Inferior parietal cortex (tissue), 1 donor: ENCODE results near the gene LRRC75A.
"Not testable (repeated sequence)": the region's sequence is repeated elsewhere in the genome, so short reads cannot be mapped to it uniquely, and the experiment has no call there.

ENCODE experiments used
- DNase-seq: peaks from one replicate; pipeline ENCODE4 v3.0.0-alpha.2; 2016; ENCODE audit errors: extremely low spot score

LRRC75A gene

DNA sequence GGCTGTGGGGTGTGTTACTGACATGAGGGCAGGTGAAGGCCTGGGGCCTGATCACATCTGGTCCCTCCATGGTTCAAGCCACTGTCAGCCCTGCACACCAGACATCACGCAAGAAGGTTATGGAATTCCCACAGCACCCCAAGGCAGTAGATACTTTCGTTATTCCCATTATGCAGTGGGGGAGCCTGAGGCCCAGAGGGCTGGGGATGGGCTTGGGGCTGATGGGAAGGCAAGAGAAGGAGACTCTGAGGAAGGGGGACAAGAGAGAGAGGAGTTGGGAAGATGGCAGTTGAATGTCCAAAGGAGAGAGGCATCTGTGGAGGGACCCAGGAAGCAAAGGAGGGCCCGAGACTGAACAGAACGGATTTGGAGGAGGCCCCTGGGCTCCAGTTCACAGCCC, 42.0 kb downstream of the LRRC75A start:
- no peak for DNase-seq

DNA sequence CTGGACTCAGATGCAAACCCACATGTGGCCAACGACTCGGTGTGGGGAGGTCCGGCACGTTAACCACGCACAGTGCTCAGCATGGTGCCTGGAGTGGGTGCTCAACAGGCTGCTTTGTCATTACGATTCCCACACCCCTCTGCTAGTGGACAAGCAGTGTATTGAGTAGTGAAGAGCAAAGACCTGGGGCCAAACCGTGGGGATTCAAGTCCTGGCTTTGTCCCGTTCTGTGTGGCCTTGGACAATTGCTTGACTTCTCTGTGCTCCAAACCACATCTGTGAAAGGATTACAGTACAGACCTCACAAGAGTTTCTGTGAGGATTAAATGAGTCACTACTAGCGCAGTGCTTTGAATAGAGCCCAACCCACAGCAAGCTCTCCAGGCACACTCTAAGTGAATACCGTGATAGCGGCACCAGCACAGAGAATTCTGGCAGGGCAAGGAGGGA, 42.8 kb downstream of the LRRC75A start:
- DNase-seq, result no peak

- no peak for DNase-seq
These were observed 43.5 kb downstream of the LRRC75A start for GRCh38 chr17:16448490-16448889.

DNA sequence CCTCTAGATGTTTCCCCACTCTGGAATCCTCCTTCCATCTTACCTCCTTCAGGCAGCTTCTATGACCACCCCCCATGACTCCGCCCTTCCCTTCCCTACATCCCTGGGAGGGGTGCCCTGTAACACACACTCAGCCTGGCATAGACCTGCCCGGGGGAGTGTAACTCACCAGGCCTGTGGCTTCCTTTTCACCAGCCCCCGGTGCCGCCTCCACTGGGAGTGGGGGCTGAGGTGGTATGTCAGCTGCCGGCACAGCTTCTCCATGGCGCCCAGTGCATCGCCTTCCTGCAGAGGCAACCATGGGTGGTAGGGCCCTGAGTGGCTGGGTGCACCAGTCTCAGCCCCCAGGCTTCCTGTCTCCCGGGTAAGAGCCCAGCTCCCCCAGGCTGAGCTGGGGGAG, 44.3 kb downstream of the LRRC75A start:
- no peak for DNase-seq

- no peak for DNase-seq
These were observed 45.5 kb downstream of the LRRC75A start for GRCh38 chr17:16446338-16446983.

DNA sequence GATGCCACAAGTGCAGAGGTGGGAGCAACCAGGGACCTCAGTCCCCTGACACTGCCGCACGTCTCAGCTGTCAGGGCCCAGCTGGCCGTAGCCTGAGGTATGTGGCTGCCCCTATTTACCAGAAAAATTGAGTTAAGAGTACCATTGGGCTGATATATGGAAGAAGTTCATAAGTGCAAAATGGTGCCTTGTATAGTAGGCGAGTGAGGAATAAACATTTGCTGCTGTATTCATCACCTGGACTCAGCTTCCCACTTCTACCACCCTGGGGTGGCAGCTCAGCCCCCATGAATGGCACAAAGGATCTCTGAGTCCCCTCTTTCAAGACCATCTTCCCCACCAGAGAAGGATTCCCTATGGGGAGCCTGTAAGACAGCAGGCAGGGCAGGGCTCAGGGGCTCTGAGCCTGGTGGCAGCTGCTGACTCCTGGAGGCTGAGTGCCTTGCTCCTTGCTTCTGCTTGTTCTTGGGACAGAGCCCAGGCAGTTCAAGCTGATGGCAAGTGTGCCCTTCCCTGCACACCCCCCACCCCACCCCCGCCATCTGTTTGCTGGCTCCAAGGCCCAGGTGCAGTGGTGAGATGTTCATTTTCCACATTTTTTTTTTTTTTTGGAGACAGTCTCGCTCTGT, 47.6 kb downstream of the LRRC75A start:
- DNase-seq, result no peak

DNA sequence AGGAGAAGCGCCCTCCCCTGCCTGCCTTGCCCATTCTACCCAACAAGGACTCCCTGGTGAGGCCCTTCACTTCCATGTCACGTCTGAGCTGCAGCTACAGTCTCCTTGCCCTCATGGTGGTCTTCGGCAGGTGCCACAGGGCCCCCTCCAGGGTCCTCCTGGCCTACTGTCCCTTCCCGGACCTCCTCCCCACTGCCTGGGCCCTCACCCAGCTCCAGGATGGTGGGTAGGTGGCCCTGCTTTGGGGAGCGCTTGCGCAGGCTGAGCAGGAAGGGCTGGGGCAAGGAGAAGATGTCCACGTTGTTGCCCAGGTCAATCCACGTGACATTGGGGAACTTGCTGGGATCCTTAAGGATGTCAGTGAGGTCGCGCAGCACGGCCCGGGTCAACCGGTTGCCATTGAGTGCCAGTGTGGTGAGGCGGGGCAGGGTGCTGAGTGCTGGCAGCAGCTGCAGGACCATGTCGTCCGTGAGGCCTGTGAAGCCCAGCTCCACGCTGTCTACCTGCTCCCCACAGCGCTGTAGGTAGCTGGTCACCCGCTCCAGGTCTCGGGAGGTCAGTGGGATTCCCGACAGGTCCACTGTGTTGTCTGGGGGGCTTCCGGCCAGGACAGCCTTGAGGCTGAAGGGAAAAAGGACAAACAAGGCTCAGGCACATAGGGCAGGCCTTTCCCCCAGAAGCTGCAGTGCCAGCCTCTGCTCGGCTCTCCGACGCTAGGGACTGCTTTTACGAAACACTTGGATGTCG, 48.3 kb downstream of the LRRC75A start:
- DNase-seq, result no peak

DNA sequence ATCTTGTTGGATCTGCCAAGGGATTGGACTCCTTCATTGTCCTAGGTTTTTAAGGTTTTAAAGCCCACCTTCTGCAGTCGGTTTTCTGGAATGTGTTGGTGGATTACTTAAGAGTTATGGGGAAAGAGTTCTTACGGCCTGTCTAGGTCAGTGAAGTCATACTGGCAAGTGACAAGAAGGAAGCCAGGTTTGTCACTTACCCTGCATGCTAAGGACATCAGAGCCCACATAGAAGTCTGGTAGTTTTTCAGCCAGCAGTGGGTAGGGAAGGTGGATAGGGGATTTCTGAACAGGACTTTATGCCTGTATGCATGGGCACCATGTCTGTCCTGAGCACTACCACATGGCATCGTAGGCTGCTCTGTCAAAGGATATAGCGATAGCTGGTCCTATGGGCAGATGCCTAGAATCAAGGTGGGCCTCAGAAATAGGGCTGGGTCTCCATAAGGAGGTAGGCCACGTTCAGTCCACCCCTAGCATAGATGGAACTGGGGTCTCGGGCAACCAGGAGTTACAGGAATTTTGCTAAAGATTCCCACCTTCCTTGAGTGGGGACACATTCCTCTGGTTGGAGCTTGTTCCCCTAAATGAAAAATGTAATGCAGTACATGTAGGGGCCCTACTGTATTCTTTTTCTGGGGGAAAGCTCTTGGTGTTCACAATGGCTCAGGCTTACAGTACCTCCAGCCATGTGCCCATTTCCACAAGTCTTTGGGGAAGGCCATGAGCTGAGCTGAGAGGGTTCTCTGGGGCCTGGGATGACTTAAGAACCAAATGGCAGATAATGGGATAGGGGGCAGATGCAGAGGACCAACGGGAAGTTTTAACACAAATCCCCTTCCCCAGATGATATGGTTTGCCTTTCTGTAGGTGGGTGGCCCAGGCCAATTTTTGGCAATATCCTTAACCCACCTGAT, 49.1 kb downstream of the LRRC75A start:
- no peak for DNase-seq

DNA sequence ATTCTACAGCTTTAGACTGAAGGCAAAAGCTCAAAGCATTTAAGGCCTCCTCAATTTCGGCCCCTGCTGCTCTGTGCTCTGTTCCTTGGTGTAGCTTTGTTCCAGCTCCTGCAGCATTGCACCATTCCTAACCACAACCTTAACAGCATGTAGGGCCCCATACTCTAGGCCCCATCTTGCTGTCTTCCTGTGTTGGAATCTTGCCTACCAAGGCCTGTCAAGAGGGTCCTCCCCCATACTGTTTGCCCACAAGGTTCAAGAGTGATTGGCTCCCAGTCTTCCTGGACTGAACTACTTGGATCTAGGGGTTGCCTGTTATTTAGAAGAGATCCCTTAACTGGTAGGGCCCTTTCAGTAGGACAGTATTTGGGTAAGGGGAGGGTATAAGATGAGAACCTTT, 49.9 kb downstream of the LRRC75A start:
- no peak for DNase-seq

DNA sequence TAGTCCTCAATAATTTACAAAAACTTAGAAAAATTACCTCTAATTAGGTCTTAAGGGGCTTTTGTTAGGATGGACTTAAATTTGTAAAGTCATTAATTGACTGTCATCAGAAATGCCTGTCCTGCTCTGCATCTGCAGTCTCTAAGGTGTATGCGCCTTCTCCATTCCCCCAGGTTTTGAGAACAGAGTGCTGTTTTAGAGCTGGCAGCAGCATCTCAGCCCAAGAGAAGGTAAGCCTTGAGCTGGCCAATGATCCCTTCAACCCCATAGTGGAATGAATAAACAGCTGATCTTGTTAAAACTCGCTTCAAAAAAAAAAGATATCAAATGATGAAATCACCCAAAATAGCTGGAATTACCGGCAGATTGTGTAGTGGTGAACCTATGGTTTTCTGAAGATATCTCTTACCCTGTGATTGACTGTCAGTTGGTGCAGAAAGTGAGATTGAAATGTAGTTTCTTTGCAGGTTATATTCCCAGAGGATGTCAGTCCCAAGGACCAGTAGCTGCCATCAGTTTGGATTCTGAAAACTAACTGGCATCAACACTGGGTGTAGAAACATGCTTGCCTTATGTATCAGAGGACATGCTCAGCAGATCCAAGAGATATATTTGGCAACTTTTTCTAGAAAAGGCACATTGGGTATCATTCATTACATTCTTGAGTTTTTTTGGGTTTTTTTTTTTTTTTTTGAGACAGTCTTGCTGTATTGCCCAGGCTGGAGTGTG, 50.9 kb downstream of the LRRC75A start:
- no peak for DNase-seq

GRCh38 chr17:16440354-16440753, 51.6 kb downstream of the LRRC75A start:
- DNase-seq, result not testable (repeated sequence)

- no peak for DNase-seq
These were observed 52.1 kb downstream of the LRRC75A start for GRCh38 chr17:16439811-16440351.

- DNase-seq, result no peak
These were observed 52.6 kb downstream of the LRRC75A start for GRCh38 chr17:16439303-16439791.

DNA sequence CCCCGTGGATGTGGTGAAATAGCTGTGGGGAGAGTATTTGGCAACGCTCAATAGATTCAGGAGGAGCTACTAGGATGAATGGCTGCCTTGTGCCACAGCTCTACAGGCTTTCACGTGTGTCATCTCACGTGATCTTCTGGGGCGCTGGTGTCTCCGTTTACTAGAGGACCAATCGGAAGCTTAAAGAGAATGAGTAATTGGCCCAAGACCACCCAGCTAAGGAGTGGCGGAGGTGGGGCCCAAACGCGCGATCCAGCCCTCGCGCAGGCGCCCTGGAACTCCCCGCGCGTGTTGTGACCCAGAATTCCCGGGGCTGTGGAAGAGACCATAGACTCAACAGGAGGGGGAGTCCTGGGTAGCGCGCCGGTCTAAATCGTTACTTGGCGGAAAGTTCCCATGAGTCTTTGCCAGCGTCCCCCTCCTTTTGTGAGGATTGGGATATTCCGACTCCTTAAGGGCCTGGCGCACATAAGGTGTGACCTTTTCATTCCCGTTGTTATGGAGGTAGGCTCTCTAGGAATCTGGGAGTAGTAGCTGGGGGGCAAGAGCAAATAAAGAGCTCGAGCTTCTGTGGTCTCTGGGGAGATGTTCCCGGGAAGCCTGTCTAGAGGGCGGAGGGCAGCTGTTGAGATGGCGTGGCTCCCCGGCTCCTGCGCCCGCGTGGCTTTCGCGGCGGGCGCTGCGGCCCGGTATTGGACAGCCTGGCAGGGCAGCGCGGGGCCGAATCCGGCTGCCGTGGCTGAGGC, 53.3 kb downstream of the LRRC75A start:
- DNase-seq, result peak; percentile 98

DNA sequence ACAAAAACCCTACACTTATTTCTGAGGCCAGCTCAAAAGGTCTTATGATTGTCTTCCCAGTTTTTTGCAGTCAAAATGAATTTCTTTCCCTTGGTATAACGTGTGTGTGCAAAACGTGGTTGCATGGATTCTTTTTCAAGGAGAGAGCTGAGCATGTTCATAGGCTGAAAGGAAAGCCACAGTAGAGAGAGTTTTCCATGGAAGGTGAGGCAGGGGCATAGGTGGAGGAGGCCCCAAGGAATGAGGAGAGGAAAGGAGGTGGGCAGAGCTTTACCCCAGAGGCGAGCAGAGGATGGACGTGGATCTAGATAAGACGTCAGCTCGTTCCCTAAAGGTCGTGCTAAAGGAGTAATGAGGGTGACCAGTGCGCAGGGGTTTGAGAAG, 53.8 kb downstream of the LRRC75A start:
- no peak for DNase-seq

GRCh38 chr17:16437083-16437482, 54.9 kb downstream of the LRRC75A start:
- DNase-seq, result no peak

DNA sequence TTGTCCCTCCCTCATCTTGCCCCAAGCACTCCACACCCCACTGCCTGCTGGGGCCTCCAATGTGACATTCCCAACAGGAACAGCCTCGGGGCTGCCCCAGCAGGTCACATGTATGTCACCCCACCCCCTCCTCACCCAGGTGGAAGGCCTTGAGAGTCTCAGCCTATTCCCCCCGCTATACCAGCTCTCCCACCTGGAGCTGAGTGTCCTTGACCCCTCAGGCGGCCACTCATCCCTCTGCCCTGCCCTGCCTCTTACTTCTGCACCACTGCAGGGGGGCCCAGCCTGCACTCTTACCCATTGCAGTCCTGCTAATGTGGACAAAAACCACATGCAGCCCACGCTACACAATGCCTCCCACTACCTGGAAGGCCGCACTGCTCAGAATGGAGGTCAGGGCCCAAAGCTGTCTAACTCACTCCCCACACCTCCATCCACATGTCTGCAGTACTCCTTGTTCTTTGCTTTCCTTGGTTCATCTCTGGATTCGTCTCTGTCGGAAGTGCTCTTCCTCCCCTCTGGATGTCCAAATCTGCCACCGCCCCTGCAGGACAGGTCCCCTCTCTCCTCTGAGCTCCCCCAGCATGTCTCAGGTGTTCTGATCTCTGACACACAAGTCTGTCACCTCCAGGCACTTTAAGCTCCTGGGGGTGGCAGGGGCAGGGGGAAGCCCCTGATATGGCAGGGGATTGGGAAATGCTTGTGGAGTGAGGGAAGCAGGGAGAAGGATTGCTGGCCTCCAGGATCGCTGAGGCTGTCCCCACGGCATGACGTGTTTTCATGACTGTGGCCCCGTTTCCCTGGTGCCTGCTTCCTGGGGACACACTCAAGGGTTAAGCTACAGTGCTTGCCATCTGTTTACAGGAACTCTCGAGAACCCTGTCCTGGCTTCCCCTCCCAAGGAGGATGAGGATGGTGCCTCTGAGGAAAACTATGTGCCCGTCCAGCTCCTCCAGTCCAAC, 55.8 kb downstream of the LRRC75A start:
- no peak for DNase-seq

- no peak for DNase-seq
These were observed 57.3 kb downstream of the LRRC75A start for GRCh38 chr17:16434662-16435061.

DNA sequence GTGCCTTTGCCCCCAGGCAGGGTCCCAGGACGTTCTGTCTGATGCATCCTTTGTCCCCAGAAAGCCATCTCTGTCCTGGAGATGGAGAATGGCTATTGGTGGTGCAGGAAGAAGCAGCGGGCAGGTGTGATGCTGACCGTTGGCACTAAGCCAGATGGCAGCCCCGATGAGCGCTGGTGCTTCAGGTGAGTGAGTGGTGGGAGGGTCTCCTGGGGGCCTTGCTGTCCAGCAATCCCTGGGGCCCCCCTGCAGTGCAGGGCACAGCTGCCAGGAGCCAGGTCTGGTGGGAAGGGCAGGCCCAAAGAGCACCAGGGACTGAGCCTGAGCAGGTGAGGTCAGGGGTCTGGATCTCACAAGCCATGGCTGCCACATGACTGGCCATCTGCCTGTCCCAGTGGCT, 58.5 kb downstream of the LRRC75A start:
- no peak for DNase-seq
